Measurements from ENCODE around the gene CAMK2B. TPM values are rescaled to one million over a fixed set of nuclear protein-coding genes. Genes with fewer than 3 reads are reported as not detected.

Gene CAMK2B
- total and polyA plus RNA-seq, 12 donors: 30.8 to 152 (median 113) TPM

GRCh38 chr7:44227911-44228310, 97.5 kb downstream of the CAMK2B start:
- H3K27me3 ChIP-seq: peaks cover 0 to 16% (median 11%) of the 10 kb centered on the region in 7 donors
- no peak for TF ChIP-seq CTCF (IDR thresholded peaks at IDR 0.05)
- H3K9me3 ChIP-seq: no peaks in the 10 kb centered on the region
- no peak overlapping the region for H3K27ac ChIP-seq
- H3K4me3 ChIP-seq: no peak overlapping the region
- DNase-seq: peak in 1 of 2 donors; percentile 1
- ATAC-seq: no peak
- H3K4me1 ChIP-seq: no peaks in the 10 kb centered on the region
- intact Hi-C loops (cut with DNase I): no loop called here
- WGBS, 2 donors: 73 to 84% methylated on average over 14 of the region's 14 CpGs
- H3K36me3 ChIP-seq: peaks cover 0 to 13% (median 0%) of the 10 kb centered on the region in 9 donors

- peaks cover 0 to 9% (median 0%) of the 10 kb centered on the region in 9 donors for H3K36me3 ChIP-seq
- no peak overlapping the region for H3K4me3 ChIP-seq
- peaks cover 0 to 16% (median 11%) of the 10 kb centered on the region in 7 donors for H3K27me3 ChIP-seq
- ATAC-seq (no peak), DNase-seq (peak in 1 of 2 donors; percentile 4)
- no peaks in the 10 kb centered on the region for H3K4me1 ChIP-seq
- no peaks in the 10 kb centered on the region for H3K9me3 ChIP-seq
- intact Hi-C loops (cut with DNase I): no loop called here
- WGBS, 2 donors: 70 to 71% methylated on average over 17 of the region's 17 CpGs
- no peak for TF ChIP-seq CTCF (IDR thresholded peaks at IDR 0.05)
- no peak overlapping the region for H3K27ac ChIP-seq
These were observed 99.0 kb downstream of the CAMK2B start for GRCh38 chr7:44226396-44226753.

GRCh38 chr7:44225566-44226395, 99.6 kb downstream of the CAMK2B start:
- Histone ChIP-seq H3K4me1 (no peaks in the 10 kb centered on the region), H3K27me3 (peaks cover 0 to 16% (median 11%) of the 10 kb centered on the region in 7 donors), H3K36me3 (peaks cover 0 to 9% (median 0%) of the 10 kb centered on the region in 9 donors), H3K4me3 (no peak overlapping the region), H3K9me3 (no peaks in the 10 kb centered on the region), H3K27ac (no peak overlapping the region)
- intact Hi-C loops (cut with DNase I): no loop called here
- DNase-seq (peak in 1 of 2 donors; percentile 4), ATAC-seq (no peak)
- TF ChIP-seq CTCF (IDR thresholded peaks at IDR 0.05): no peak
- WGBS, 2 donors: 66 to 73% methylated on average over 26 of the region's 26 CpGs

GRCh38 chr7:44224974-44225565, 100.3 kb downstream of the CAMK2B start:
- Histone ChIP-seq H3K4me3 (no peak overlapping the region), H3K36me3 (peaks cover 0 to 9% (median 0%) of the 10 kb centered on the region in 9 donors), H3K4me1 (no peaks in the 10 kb centered on the region), H3K9me3 (no peaks in the 10 kb centered on the region), H3K27me3 (peaks cover 0 to 16% (median 11%) of the 10 kb centered on the region in 7 donors), H3K27ac (no peak overlapping the region)
- intact Hi-C loops (cut with DNase I): no loop called here
- peak in 1 of 2 donors; percentile 9 for DNase-seq
- no peak for TF ChIP-seq CTCF (IDR thresholded peaks at IDR 0.05)
- no peak for ATAC-seq
- 68 to 77% methylated on average over 10 of the region's 10 CpGs for WGBS, 2 donors

All from heart right ventricle (tissue), 16 donors.